Raji (cell line): ENCODE measurements around the gene HOXB8.

ENCODE experiments used
- POLR2A ChIP-seq: IDR thresholded peaks from 2 replicates; pipeline ENCODE4 v1.6.1; 2011; ENCODE audit warnings: low read depth, low read length, control low read depth; ENCODE audit not compliant: insufficient read depth

The HOXB8 gene

GRCh38 chr17:48590607-48591161, 24.4 kb downstream of the HOXB8 start:
- TF ChIP-seq POLR2A = no peak

DNA sequence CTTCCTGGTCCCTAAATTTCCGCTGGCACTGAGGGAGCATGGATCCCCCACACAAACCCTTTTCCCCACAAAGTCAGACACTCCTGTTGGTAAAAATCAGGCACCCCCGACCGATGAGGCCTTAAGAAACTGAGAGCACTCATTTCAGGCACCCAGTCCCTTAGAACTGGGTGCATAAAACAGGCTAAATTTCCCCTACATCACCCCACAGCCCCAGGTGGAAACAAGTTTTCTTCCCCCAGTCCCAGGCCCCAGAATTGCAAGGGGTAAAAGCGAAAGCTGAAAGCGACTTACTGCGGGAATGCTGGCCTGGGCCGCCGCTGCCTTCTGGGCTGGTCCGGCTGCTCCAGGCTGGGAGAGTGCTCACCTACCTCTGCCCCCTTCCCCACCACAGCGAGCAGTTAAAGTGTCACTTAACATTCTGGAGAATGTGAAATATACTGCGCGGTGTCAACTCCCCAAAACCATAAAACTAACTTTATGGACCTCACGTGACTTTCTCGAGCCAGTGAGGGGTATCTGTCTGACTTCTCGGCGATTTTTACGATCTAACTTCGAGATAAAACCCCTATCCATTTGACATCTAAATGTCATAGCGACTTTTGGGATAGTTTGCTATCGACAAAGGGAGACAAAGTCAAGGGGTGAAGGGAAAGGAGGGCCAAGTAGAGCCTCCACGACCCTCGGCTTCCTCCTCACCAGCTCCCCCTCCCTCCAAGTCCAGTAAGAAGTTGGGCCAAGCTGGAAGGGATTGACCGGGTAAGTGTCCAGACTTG, 25.1 kb downstream of the HOXB8 start, which contains the start of gene HOXB3:
Gene HOXB3 (minus strand): TSS at position 411 of the 776 bp plus-strand sequence. CDS start 37,767 bp downstream, outside the sequence.
- TF ChIP-seq POLR2A = no peak

- no peak for TF ChIP-seq POLR2A
These were observed 25.8 kb downstream of the HOXB8 start for GRCh38 chr17:48589060-48589830.

GRCh38 chr17:48588528-48588927, 26.6 kb downstream of the HOXB8 start:
- no peak for TF ChIP-seq POLR2A

- TF ChIP-seq POLR2A = no peak
These were observed 27.0 kb downstream of the HOXB8 start for GRCh38 chr17:48588074-48588415.

GRCh38 chr17:48587276-48588073, 27.6 kb downstream of the HOXB8 start:
- TF ChIP-seq POLR2A = no peak

GRCh38 chr17:48586355-48587258, 28.5 kb downstream of the HOXB8 start:
- no peak for TF ChIP-seq POLR2A

DNA sequence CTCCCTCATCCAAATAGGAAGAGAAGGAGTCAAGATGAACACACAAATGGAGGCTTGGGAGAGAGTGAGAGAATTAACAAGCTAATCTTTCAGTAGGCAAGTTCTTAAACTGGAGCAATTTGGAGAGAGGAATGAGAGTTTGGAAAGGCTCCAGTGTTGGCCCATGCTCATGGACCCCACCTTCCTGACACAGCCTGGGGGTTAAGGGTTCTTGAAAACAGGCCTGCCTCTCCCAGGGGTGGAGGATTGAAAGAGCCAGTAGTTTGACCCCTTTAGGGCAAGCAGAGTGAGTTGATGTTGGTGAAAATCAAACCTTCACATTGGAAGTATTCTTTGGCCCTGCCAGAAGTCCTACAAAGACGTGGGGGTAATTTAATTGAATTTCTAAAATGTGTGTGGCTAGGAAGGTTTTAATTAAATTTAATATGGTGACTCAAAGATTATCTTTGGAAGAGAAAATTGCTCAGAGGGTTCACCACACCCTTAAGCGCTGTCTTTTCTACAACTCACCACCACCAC, 30.8 kb downstream of the HOXB8 start:
- TF ChIP-seq POLR2A = no peak

GRCh38 chr17:48583708-48584222, 31.3 kb downstream of the HOXB8 start:
- no peak for TF ChIP-seq POLR2A

GRCh38 chr17:48582750-48583069, 32.4 kb downstream of the HOXB8 start:
- TF ChIP-seq POLR2A = no peak

- no peak for TF ChIP-seq POLR2A
These were observed 35.1 kb downstream of the HOXB8 start for GRCh38 chr17:48579760-48580554.

DNA sequence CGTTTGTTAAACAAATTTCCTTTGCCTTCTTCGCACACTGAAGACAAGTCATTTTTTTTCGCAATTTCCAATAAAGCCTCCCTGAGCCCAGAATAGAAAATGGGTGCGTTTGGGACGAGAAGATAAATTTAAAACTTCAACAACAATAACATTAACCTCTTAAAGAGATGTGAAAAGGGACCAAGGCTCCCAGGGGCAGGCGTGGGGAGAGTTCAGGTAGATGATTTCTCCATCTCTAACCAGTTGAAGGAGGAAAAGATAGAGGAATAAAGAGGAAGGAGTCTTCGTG, 35.7 kb downstream of the HOXB8 start:
- no peak for TF ChIP-seq POLR2A
